Measurements from ENCODE around the gene TSPAN2. TPM values are rescaled to one million over a fixed set of nuclear protein-coding genes. Genes with fewer than 3 reads are reported as not detected.
A peak's percentile ranks its signal among the peaks of the same experiment; 100 is the strongest.

Gene TSPAN2
- polyA plus RNA-seq, 2 of the 4 experiments (the other 2 are of a cell fraction), result 1.7 to 2.7 TPM

DNA sequence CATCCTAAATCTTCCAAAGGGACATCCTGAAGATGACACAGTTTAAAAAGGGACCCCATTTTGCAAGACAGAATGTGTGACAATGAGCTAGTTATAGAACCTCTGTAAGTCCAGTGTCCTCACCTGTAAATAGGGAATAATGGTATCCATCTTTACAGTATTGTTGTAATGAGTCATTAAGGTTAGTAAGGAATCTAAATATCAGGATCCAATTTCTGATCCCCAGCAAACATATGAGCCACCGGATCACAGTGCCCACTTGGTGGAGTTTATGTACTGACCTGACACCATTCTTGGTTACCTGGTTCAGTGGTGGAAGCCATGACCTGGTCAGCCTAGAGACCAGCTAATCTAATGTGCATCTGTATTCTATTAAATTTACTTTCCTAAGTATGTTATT lies 47.9 kb upstream of the TSPAN2 start:
- H3K4me2 ChIP-seq, result no peak overlapping the region
- FAIRE-seq, result no peak
- H3K4me1 ChIP-seq, result peaks cover 39% of the 10 kb centered on the region
- TF ChIP-seq HOXA7 (CRISPR knock-in tag; IDR thresholded peaks at IDR 0.05), result no peak
- no peak for TF ChIP-seq ESRRA (IDR thresholded peaks at IDR 0.05; ENCODE audit: borderline replicate concordance, low read length)
- no peak for TF ChIP-seq HEYL (CRISPR knock-in tag; IDR thresholded peaks at IDR 0.05)
- no peak for TF ChIP-seq NR3C1 (IDR thresholded peaks at IDR 0.05)
- TF ChIP-seq ELK1 (IDR thresholded peaks at IDR 0.05; ENCODE audit: low read depth, low read length), result no peak
- TF ChIP-seq NPAS2 (CRISPR knock-in tag; IDR thresholded peaks at IDR 0.05; ENCODE audit: borderline replicate concordance), result no peak
- TF ChIP-seq MYC (IDR thresholded peaks at IDR 0.05; ENCODE audit: borderline replicate concordance, low read length), result no peak
- no peak for TF ChIP-seq HOXB13 (CRISPR knock-in tag; IDR thresholded peaks at IDR 0.05; ENCODE audit: low read depth)
- POLR2A ChIA-PET, result no interaction called here
- CTCF ChIA-PET, result interaction anchor here (0.6 to 9.9 kb wide), 17 partner anchors 10 to 569 kb away, joined by 3 to 171 read pairs (median 4); no protein-coding TSS in a partner anchor
- no peaks in the 10 kb centered on the region for H3K9me3 ChIP-seq
- no peak for ATAC-seq
- no peak for DNase-seq (ENCODE audit: low read depth in 1 of 2, low spot score in 1 of 2)
- H3K4me3 ChIP-seq, result no peak overlapping the region
- peak overlapping the region in 1 of 2 experiments; percentile 84; a peak in 2 of 6 replicates for H3K27ac ChIP-seq
- 64% methylated on average over 1 of the region's 1 CpG for WGBS (ENCODE audit: missing lambda C conversion rate)

GRCh38 chr1:115136706-115137105 lies 47.4 kb upstream of the TSPAN2 start:
- Histone ChIP-seq H3K4me1 (peaks cover 39% of the 10 kb centered on the region), H3K27ac (peak overlapping the region; percentile 71 to 84; a peak in 3 of 6 replicates), H3K4me3 (no peak overlapping the region), H3K4me2 (no peak overlapping the region), H3K9me3 (0 out of 3 replicates have a peak, but pooled peaks cover 2% of the 10 kb centered on the region)
- ATAC-seq, result no peak
- TF ChIP-seq EHMT2 (IDR thresholded peaks at IDR 0.05; ENCODE audit: low read depth), result no peak
- TF ChIP-seq MAZ (IDR thresholded peaks at IDR 0.05; ENCODE audit: borderline replicate concordance, low read depth, low read length), result no peak
- TF ChIP-seq RCOR1 (IDR thresholded peaks at IDR 0.05; ENCODE audit: low read depth, low read length), result no peak
- no peak for TF ChIP-seq BHLHE40 (IDR thresholded peaks at IDR 0.05; ENCODE audit: low read depth, low read length)
- no peak for TF ChIP-seq GATA3 (IDR thresholded peaks at IDR 0.05; ENCODE audit: borderline replicate concordance)
- TF ChIP-seq BCL3 (IDR thresholded peaks at IDR 0.05), result no peak
- TF ChIP-seq ZFP36 (IDR thresholded peaks at IDR 0.05; ENCODE audit: borderline replicate concordance, partially characterized antibody), result no peak
- no peak for TF ChIP-seq CBX2 (IDR thresholded peaks at IDR 0.05; ENCODE audit: borderline replicate concordance, low read depth)
- TF ChIP-seq MYC (IDR thresholded peaks at IDR 0.05; ENCODE audit: borderline replicate concordance, low read length), result no peak
- TF ChIP-seq JUN (IDR thresholded peaks at IDR 0.05), result no peak
- TF ChIP-seq HDAC2 (IDR thresholded peaks at IDR 0.05), result no peak
- DNase-seq (ENCODE audit: low read depth in 1 of 2, low spot score in 1 of 2), result peak in 1 of 2 experiments; percentile 25
- POLR2A ChIA-PET, result no interaction called here
- no peak for FAIRE-seq
- CTCF ChIA-PET, result interaction anchor here (0.6 to 9.9 kb wide), 7 partner anchors 13 to 458 kb away, joined by 3 to 171 read pairs (median 5); no protein-coding TSS in a partner anchor

GRCh38 chr1:115136106-115136505 lies 46.8 kb upstream of the TSPAN2 start:
- TF ChIP-seq BCL3 (IDR thresholded peaks at IDR 0.05), result no peak
- no peak for TF ChIP-seq SREBF2 (IDR thresholded peaks at IDR 0.05)
- TF ChIP-seq HEYL (CRISPR knock-in tag; IDR thresholded peaks at IDR 0.05), result no peak
- TF ChIP-seq RNF2 (IDR thresholded peaks at IDR 0.05; ENCODE audit: borderline replicate concordance, low read depth), result no peak
- no peak for TF ChIP-seq EHMT2 (IDR thresholded peaks at IDR 0.05; ENCODE audit: low read depth)
- no peak for TF ChIP-seq TFCP2L1 (CRISPR knock-in tag; IDR thresholded peaks at IDR 0.05)
- TF ChIP-seq, protein P1, sequence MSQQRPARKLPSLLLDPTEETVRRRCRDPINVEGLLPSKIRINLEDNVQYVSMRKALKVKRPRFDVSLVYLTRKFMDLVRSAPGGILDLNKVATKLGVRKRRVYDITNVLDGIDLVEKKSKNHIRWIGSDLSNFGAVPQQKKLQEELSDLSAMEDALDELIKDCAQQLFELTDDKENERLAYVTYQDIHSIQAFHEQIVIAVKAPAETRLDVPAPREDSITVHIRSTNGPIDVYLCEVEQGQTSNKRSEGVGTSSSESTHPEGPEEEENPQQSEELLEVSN (IDR thresholded peaks at IDR 0.05; ENCODE audit: borderline replicate concordance, low read depth), result no peak
- TF ChIP-seq, protein P2, sequence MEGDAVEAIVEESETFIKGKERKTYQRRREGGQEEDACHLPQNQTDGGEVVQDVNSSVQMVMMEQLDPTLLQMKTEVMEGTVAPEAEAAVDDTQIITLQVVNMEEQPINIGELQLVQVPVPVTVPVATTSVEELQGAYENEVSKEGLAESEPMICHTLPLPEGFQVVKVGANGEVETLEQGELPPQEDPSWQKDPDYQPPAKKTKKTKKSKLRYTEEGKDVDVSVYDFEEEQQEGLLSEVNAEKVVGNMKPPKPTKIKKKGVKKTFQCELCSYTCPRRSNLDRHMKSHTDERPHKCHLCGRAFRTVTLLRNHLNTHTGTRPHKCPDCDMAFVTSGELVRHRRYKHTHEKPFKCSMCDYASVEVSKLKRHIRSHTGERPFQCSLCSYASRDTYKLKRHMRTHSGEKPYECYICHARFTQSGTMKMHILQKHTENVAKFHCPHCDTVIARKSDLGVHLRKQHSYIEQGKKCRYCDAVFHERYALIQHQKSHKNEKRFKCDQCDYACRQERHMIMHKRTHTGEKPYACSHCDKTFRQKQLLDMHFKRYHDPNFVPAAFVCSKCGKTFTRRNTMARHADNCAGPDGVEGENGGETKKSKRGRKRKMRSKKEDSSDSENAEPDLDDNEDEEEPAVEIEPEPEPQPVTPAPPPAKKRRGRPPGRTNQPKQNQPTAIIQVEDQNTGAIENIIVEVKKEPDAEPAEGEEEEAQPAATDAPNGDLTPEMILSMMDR (IDR thresholded peaks at IDR 0.05), result no peak
- TF ChIP-seq, protein P3, sequence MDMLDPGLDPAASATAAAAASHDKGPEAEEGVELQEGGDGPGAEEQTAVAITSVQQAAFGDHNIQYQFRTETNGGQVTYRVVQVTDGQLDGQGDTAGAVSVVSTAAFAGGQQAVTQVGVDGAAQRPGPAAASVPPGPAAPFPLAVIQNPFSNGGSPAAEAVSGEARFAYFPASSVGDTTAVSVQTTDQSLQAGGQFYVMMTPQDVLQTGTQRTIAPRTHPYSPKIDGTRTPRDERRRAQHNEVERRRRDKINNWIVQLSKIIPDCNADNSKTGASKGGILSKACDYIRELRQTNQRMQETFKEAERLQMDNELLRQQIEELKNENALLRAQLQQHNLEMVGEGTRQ (IDR thresholded peaks at IDR 0.05), result no peak
- ChIA-PET POLR2A (no interaction called here), CTCF (interaction anchor here (1.3 to 9.9 kb wide), 4 partner anchors 12 to 459 kb away, joined by 3 to 171 read pairs (median 52); no protein-coding TSS in a partner anchor)
- FAIRE-seq, result no peak
- peak in 1 of 2 experiments; percentile 11 for DNase-seq (ENCODE audit: low read depth in 1 of 2, low spot score in 1 of 2)
- Histone ChIP-seq H3K27ac (peak overlapping the region; percentile 71 to 84; a peak in 4 of 6 replicates), H3K4me1 (peaks cover 39% of the 10 kb centered on the region), H3K4me2 (peak overlapping the region; percentile 69), H3K4me3 (no peak overlapping the region), H3K9me3 (0 out of 3 replicates have a peak, but pooled peaks cover 2% of the 10 kb centered on the region)
- 44% methylated on average over 3 of the region's 3 CpGs for WGBS (ENCODE audit: missing lambda C conversion rate)
- no peak; a peak in 1 of 6 replicates for ATAC-seq
